Hepatocyte (in vitro differentiated cells): ENCODE data around the gene PTPN4.

Experiments
- EZH2 ChIP-seq: fragments of 200-600 bp; sonication (generic); IDR thresholded peaks from 2 replicates; pipeline ENCODE4 v1.6.1; 2016; ENCODE audit warnings: antibody characterized with exemption, mild to moderate bottlenecking, borderline replicate concordance
- EZH2phosphoT487 ChIP-seq: fragments of 200-600 bp; sonication (generic); IDR thresholded peaks from one replicate; pipeline ENCODE4 v1.6.1; 2018; ENCODE audit warnings: antibody characterized with exemption, mild to moderate bottlenecking, low read depth, moderate library complexity; ENCODE audit not compliant: unreplicated experiment, severe bottlenecking
- TF ChIP-seq, protein P1 (sequence below): fragments of 200-600 bp; sonication (generic); IDR thresholded peaks from 2 replicates; pipeline ENCODE4 v1.5.1; 2016; ENCODE audit warnings: antibody characterized with exemption, mild to moderate bottlenecking; ENCODE audit not compliant: poor library complexity

DNA sequence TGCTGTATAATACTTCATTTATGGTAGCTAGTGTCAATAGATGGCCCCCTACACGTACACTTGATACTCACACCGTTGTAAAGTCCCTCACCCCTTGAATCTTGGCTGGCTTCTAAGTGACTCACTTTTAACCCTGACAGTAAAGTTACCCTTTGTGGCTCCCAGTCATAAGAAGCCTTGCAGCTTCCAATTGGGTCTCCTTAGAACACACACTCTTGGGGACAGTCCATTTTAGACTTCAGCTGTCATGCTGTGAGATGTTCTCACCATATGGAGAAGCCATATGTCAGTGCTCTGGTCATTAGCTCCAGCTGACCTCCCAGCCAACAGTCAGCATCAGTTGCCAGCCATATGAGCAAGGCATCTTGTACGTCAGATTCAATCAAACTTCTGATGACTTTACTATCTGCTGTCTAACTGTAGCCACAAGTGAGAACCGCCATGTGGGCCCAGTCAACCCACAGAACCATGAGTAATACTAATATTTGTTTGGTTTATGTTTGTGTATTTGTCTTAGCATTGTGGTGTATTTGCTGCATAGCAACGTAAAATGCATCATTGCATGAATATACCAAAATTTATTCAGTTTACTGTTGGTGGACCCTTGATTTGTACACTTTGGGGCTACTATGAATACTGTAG, 68.3 kb downstream of the PTPN4 start:
- TF ChIP-seq, protein P1, sequence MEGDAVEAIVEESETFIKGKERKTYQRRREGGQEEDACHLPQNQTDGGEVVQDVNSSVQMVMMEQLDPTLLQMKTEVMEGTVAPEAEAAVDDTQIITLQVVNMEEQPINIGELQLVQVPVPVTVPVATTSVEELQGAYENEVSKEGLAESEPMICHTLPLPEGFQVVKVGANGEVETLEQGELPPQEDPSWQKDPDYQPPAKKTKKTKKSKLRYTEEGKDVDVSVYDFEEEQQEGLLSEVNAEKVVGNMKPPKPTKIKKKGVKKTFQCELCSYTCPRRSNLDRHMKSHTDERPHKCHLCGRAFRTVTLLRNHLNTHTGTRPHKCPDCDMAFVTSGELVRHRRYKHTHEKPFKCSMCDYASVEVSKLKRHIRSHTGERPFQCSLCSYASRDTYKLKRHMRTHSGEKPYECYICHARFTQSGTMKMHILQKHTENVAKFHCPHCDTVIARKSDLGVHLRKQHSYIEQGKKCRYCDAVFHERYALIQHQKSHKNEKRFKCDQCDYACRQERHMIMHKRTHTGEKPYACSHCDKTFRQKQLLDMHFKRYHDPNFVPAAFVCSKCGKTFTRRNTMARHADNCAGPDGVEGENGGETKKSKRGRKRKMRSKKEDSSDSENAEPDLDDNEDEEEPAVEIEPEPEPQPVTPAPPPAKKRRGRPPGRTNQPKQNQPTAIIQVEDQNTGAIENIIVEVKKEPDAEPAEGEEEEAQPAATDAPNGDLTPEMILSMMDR = no peak
- TF ChIP-seq EZH2phosphoT487 (no peak), EZH2 (no peak)
